H1 (cell line): Measurements from ENCODE around the gene FBXO5. TPM values are rescaled to one million over a fixed set of nuclear protein-coding genes. Genes with fewer than 3 reads are reported as not detected.

Source experiments
- CTCF ChIA-PET: fragments of 300-600 bp; sonication (Branson Sonifier 250); formaldehyde crosslinking; loops from one replicate; lab custom pipeline; 2021; ENCODE audit not compliant: partially characterized antibody; lab: Charles Lee
- POLR2A ChIA-PET: fragments of 300-600 bp; sonication (Branson Sonifier 250); formaldehyde crosslinking; loops from one replicate; lab custom pipeline; 2021; ENCODE audit warnings: inconsistent platforms; ENCODE audit not compliant: partially characterized antibody; lab: Charles Lee
- DNase-seq, 2 experiments: peaks; one replicate each; pipeline versions ENCODE4 v3.0.0 to v3.0.0-alpha.2; 2010 to 2022; ENCODE audit warnings: low spot score in 2 of 2, low read depth in 1 of 2, mixed read lengths in 1 of 2
- FAIRE-seq: peaks from 2 replicates; lab custom pipeline; 2011; peaks lifted over from hg19 to GRCh38; lab: Jason Lieb, UNC
- H2AFZ ChIP-seq: 2 replicates; pipeline ENCODE4 v1.8.1; 2012; ENCODE audit warnings: low read length, inconsistent platforms
- H2AK5ac ChIP-seq: 2 replicates; pipeline ENCODE4 v1.6.1; 2013; ENCODE audit warnings: low read depth, low read length
- H2BK120ac ChIP-seq: replicated peaks from 2 replicates; pipeline ENCODE3; 2013; ENCODE audit warnings: low read depth, low read length, inconsistent platforms
- H2BK12ac ChIP-seq: 2 replicates; pipeline ENCODE4 v1.6.1; 2013; ENCODE audit warnings: low read depth, low read length
- H2BK15ac ChIP-seq: 2 replicates; pipeline ENCODE4 v1.6.1; 2013; ENCODE audit warnings: low read length
- H2BK20ac ChIP-seq: 2 replicates; pipeline ENCODE4 v1.6.1; 2013; ENCODE audit warnings: low read length
- H2BK5ac ChIP-seq: 2 replicates; pipeline ENCODE4 v1.6.1; 2013; ENCODE audit warnings: low read depth, low read length
- H3K14ac ChIP-seq: 2 replicates; pipeline ENCODE4 v1.6.1; 2013; ENCODE audit warnings: inconsistent platforms; ENCODE audit not compliant: insufficient read length
- H3K18ac ChIP-seq: 2 replicates; pipeline ENCODE4 v1.6.1; 2013; ENCODE audit warnings: low read length; ENCODE audit errors: extremely low read depth
- H3K23ac ChIP-seq: 2 replicates; pipeline ENCODE4 v1.6.1; 2013; ENCODE audit warnings: inconsistent platforms; ENCODE audit not compliant: insufficient read length
- H3K23me2 ChIP-seq: 2 replicates; pipeline ENCODE4 v1.6.1; 2013; ENCODE audit warnings: low read depth, low read length
- H3K27ac ChIP-seq: 2 replicates; pipeline ENCODE4 v1.6.1; 2011; ENCODE audit warnings: low read depth, low read length, inconsistent platforms
- H3K27me3 ChIP-seq, 4 experiments: replicated peaks in 1 of 4; 1 replicate in 1 of 4; 2 replicates in 3 of 4; pipeline versions ENCODE4 v1.6.1 to v1.8.1; 2011 to 2013; ENCODE audit warnings: low read length in 3 of 4, mild to moderate bottlenecking in 3 of 4, inconsistent platforms in 2 of 4, mixed read lengths in 2 of 4, moderate library complexity in 1 of 4; ENCODE audit not compliant: control insufficient read depth in 3 of 4, insufficient read depth in 3 of 4; ENCODE audit errors: extremely low read depth in 1 of 4
- H3K36me3 ChIP-seq, 4 experiments: 2 replicates each; pipeline versions ENCODE4 v1.6.1 to v1.8.1; 2011 to 2013; ENCODE audit warnings: mild to moderate bottlenecking in 4 of 4, low read length in 3 of 4, moderate library complexity in 2 of 4, control low read depth in 1 of 4, inconsistent platforms in 1 of 4; ENCODE audit not compliant: insufficient read depth in 4 of 4, control insufficient read depth in 2 of 4
- H3K4ac ChIP-seq: replicated peaks from 2 replicates; pipeline ENCODE3; 2013; ENCODE audit warnings: low read length, low read depth, mixed read lengths, inconsistent platforms; ENCODE audit not compliant: insufficient read length
- H3K4me1 ChIP-seq, 4 experiments: replicated peaks in 1 of 4; 1 replicate in 1 of 4; 2 replicates in 3 of 4; pipeline versions ENCODE4 v1.6.1 to v1.8.1; 2011 to 2013; ENCODE audit warnings: low read length in 3 of 4, inconsistent platforms in 2 of 4, mixed read lengths in 1 of 4; ENCODE audit not compliant: insufficient read depth in 4 of 4, control insufficient read depth in 3 of 4
- H3K4me2 ChIP-seq, 2 experiments: 2 replicates each; pipeline versions ENCODE4 v1.6.1 to v1.8.1; 2011 to 2013; ENCODE audit warnings: low read depth in 2 of 2, low read length in 2 of 2, control low read depth in 1 of 2, inconsistent platforms in 1 of 2, mild to moderate bottlenecking in 1 of 2; ENCODE audit not compliant: insufficient read depth in 1 of 2
- H3K4me3 ChIP-seq, 4 experiments: fragments of 200-600, 300-600 bp in 1 of 4; sonication (generic), shearing (Covaris generic), sonication (Bioruptor Twin) in 1 of 4; 2 replicates each; pipeline versions ENCODE4 v1.5.1 to v1.8.1; 2011 to 2016; ENCODE audit warnings: low read length in 4 of 4, low read depth in 3 of 4, control low read depth in 2 of 4, inconsistent platforms in 2 of 4, mild to moderate bottlenecking in 2 of 4, mixed read lengths in 1 of 4, moderate library complexity in 1 of 4; ENCODE audit not compliant: insufficient read depth in 2 of 4; ENCODE audit errors: extremely low read depth in 1 of 4
- H3K56ac ChIP-seq: replicated peaks from 2 replicates; pipeline ENCODE3; 2013; ENCODE audit warnings: low read depth, mild to moderate bottlenecking, mixed read lengths, low read length, inconsistent platforms; ENCODE audit not compliant: insufficient read length
- H3K79me1 ChIP-seq: 2 replicates; pipeline ENCODE4 v1.6.1; 2013; ENCODE audit warnings: low read depth, low read length, control low read depth
- H3K79me2 ChIP-seq, 2 experiments: 2 replicates each; pipeline versions ENCODE4 v1.6.1 to v1.8.1; 2012 to 2013; ENCODE audit warnings: low read length in 2 of 2, mild to moderate bottlenecking in 2 of 2, inconsistent platforms in 1 of 2; ENCODE audit not compliant: insufficient read depth in 2 of 2, control insufficient read depth in 1 of 2
- H3K9ac ChIP-seq, 4 experiments: replicated peaks in 1 of 4; 1 replicate in 1 of 4; 2 replicates in 3 of 4; pipeline versions ENCODE4 v1.6.1 to v1.8.1; 2011 to 2013; ENCODE audit warnings: low read depth in 3 of 4, low read length in 3 of 4, control low read depth in 2 of 4, mild to moderate bottlenecking in 2 of 4, moderate library complexity in 2 of 4, inconsistent platforms in 1 of 4; ENCODE audit errors: extremely low read depth in 1 of 4
- H3K9me3 ChIP-seq, 2 experiments: 2 replicates each; pipeline versions ENCODE4 v1.6.1 to v1.8.1; 2012 to 2013; ENCODE audit warnings: mild to moderate bottlenecking in 2 of 2, moderate library complexity in 2 of 2, control low read depth in 1 of 2, inconsistent platforms in 1 of 2, low read depth in 1 of 2, low read length in 1 of 2, mixed read lengths in 1 of 2; ENCODE audit not compliant: insufficient read depth in 2 of 2
- H4K20me1 ChIP-seq, 2 experiments: replicated peaks in 1 of 2; 2 replicates each; pipeline versions ENCODE3 to v1.8.1; 2011 to 2013; ENCODE audit warnings: inconsistent platforms in 2 of 2, low read length in 2 of 2, mild to moderate bottlenecking in 1 of 2; ENCODE audit not compliant: insufficient read depth in 2 of 2, control insufficient read depth in 1 of 2
- H4K5ac ChIP-seq: 2 replicates; pipeline ENCODE4 v1.6.1; 2013; ENCODE audit warnings: low read length, low read depth, mixed read lengths, inconsistent platforms; ENCODE audit not compliant: insufficient read length
- H4K8ac ChIP-seq: 2 replicates; pipeline ENCODE4 v1.8.0; 2013; ENCODE audit warnings: mild to moderate bottlenecking, moderate library complexity, low read length, inconsistent platforms; ENCODE audit not compliant: insufficient read depth; ENCODE audit errors: extremely low read depth
- H4K91ac ChIP-seq: replicated peaks from 2 replicates; pipeline ENCODE3; 2013; ENCODE audit warnings: low read length, mixed read lengths, inconsistent platforms; ENCODE audit not compliant: insufficient read length
- EP300 ChIP-seq, 2 experiments: IDR thresholded peaks; 1 replicate in 1 of 2; 2 replicates in 1 of 2; pipeline ENCODE4 v1.6.1; 2011 to 2012; ENCODE audit warnings: low read depth in 2 of 2, low read length in 2 of 2, mild to moderate bottlenecking in 2 of 2, borderline replicate concordance in 1 of 2, inconsistent platforms in 1 of 2, moderate library complexity in 1 of 2
- MAFK ChIP-seq: IDR thresholded peaks from 2 replicates; pipeline ENCODE4 v1.6.1; 2012; ENCODE audit warnings: low read depth, mild to moderate bottlenecking, improper control_type of control experiment, low read length
- PHF8 ChIP-seq: fragments of 200-600 bp; sonication (generic); conservative IDR thresholded peaks from 2 replicates; pipeline ENCODE4 v1.7.1; 2012; ENCODE audit warnings: low read depth, mild to moderate bottlenecking, inconsistent platforms, low read length, moderate library complexity
- WGBS, 2 experiments: shearing (Covaris generic) in 1 of 2; methylation state at CpG; one replicate each; pipeline versions ENCODE4 v1.1.6 to v1.1.7; 2013 to 2015; ENCODE audit warnings: low lambda C conversion rate in 2 of 2, mixed read lengths in 2 of 2, inconsistent platforms in 1 of 2, low coverage in 1 of 2, missing lambda C conversion rate in 1 of 2; ENCODE audit not compliant: insufficient replicate concordance in 2 of 2, insufficient coverage in 1 of 2, insufficient read length in 1 of 2; ENCODE audit errors: extremely low coverage in 1 of 2, missing lambda C conversion rate in 1 of 2; 5-methylcytosine and 5-hydroxymethylcytosine counted together
- polyA plus RNA-seq, 7 experiments: library from polyadenylated mRNA; depleted of rRNA in 3 of 7; stranded (reverse) in 5 of 7; unstranded in 2 of 7; fragments of >200 nt in 5 of 7; fragments of 200-250 nt in 2 of 7; gene quantifications; 1 replicate in 5 of 7; 2 replicates in 1 of 7; 4 replicates in 1 of 7; pipeline versions ENCODE4 v1.2.1 to v1.2.3, GENCODE V29; 2011 to 2013; ENCODE audit warnings: missing spikeins in 2 of 7, mixed read lengths in 2 of 7
- total RNA-seq: library from RNA; stranded (reverse); fragmentation: NEBNext Ultra II Directional; extraction: Animal tissue kit (Norgen Biotek cat#: 25700); gene quantifications from 2 replicates; pipeline ENCODE4 v1.2.1, GENCODE V29; 2021

Gene FBXO5
- total and polyA plus RNA-seq, 2 of the 8 experiments (the other 6 are each of a cell fraction or from before 2014, with no cell fraction given): 13.7 to 55.1 TPM

GRCh38 chr6:152978058-152978457 is 4.8 kb downstream of the FBXO5 start:
- ChIA-PET CTCF (interaction anchor here (1.0 to 2.1 kb wide), 3 partner anchors 18 to 225 kb away, joined by 3 to 5 read pairs (median 3); no protein-coding TSS in a partner anchor), POLR2A (interaction anchor here (0.6 to 1.2 kb wide), 2 partner anchors 8 to 48 kb away, joined by 3 to 6 read pairs; no protein-coding TSS in a partner anchor)
- DNase-seq (no peak), FAIRE-seq (no peak)
- no peak overlapping the region for H2BK15ac ChIP-seq
- H3K9me3 ChIP-seq: no peaks in the 10 kb centered on the region
- no peak overlapping the region for H2BK120ac ChIP-seq
- no peak overlapping the region for H3K9ac ChIP-seq
- no peak overlapping the region for H4K91ac ChIP-seq
- H3K27ac ChIP-seq: no peak overlapping the region
- no peak overlapping the region for H3K4ac ChIP-seq
- no peak overlapping the region for H2BK5ac ChIP-seq
- H3K14ac ChIP-seq: no peak overlapping the region
- H3K4me3 ChIP-seq: peak overlapping the region in 1 of 4 experiments; percentile 30; a peak in 2 of 8 replicates
- WGBS, 2 experiments: 100% methylated on average over 2 of the region's 3 CpGs; no CpG with 5 or more reads in 1 of the 2 experiments
- H3K56ac ChIP-seq: no peak overlapping the region
- no peak overlapping the region for H2BK12ac ChIP-seq
- H3K79me2 ChIP-seq: peaks cover 52 to 98% of the 10 kb centered on the region in 2 experiments
- H3K4me1 ChIP-seq: peaks cover 0 to 8% (median 3%) of the 10 kb centered on the region in 4 experiments; a peak in 4 of 7 replicates
- no peak overlapping the region for H3K23ac ChIP-seq
- H2AFZ ChIP-seq: no peak overlapping the region
- H3K4me2 ChIP-seq: peak overlapping the region in 1 of 2 experiments; percentile 43; a peak in 1 of 4 replicates
- H4K20me1 ChIP-seq: peaks cover 11 to 32% of the 10 kb centered on the region in 2 experiments
- no peak overlapping the region for H2AK5ac ChIP-seq
- TF ChIP-seq PHF8 (no peak), MAFK (no peak), EP300 (IDR thresholded peaks at IDR 0.05; ENCODE audit: borderline replicate concordance in 1 of 2, low read depth in 2 of 2, low read length in 2 of 2) (no peak)
- H3K27me3 ChIP-seq: no peaks in the 10 kb centered on the region
- no peak overlapping the region for H4K5ac ChIP-seq
- H3K79me1 ChIP-seq: no peaks in the 10 kb centered on the region
- no peak overlapping the region for H2BK20ac ChIP-seq
- H3K18ac ChIP-seq: no peak overlapping the region
- peaks cover 0 to 64% (median 27%) of the 10 kb centered on the region in 4 experiments for H3K36me3 ChIP-seq
- H3K23me2 ChIP-seq: no peaks in the 10 kb centered on the region
- H4K8ac ChIP-seq: no peak overlapping the region
